Measurements from ENCODE around the gene MCTS1. TPM values are rescaled to one million over a fixed set of nuclear protein-coding genes. Genes with fewer than 3 reads are reported as not detected.

MCTS1 gene
- total RNA-seq, 4 donors from 2014 or later: 11.6 to 23.7 (median 15.1) TPM

DNA sequence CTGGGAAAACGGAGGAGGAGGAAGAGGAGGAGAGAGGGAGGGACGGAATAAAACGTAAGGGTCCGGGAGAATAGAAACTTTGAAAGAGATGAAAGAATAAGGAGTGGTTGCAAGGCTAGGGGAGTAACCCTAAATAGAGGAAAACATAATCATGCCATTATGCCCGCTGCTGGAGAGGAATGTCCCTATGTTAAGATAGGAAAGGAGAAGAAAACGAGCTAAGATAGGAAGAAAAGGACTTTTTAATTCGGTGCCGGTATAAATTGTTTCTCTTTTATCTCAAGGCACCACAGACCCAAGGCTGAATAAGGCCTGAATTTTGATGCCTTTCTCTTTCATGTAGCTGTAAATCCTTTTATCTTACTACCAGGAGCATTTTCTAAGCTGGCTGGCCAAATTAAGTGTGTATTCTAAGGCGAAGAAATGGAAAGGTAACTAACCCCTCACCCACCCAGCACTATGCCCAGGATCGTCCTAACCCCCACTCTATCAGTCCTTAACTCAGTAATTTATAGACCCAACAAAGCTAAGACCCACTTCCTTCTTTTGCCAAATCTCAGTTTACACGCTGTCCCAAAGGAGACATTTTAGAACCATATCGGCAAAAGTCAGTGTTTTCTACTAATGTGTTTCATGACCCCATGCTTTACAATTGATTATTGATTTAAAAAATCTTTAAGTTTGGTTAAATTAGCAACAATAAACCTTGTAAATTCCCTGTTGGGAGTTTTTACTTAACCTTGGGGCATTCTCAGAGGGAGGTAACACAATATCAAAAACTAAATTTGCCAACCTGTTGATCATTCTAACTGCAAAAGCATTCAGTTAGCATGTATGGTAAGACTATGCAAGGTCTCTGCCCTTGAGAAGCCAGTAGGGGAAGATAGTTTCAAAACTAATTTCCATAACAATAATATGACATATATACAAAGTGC lies 42.0 kb upstream of the MCTS1 start:
- no peak for TF ChIP-seq POLR2A (IDR thresholded peaks at IDR 0.05)
- DNase-seq (ENCODE audit: low spot score in 2 of 2): no peak
- WGBS, 2 donors: 4 to 32% methylated on average over 12 of the region's 12 CpGs
- H3K4me3 ChIP-seq (ENCODE audit: low read depth, poor library complexity, severe bottlenecking): peak overlapping the region; percentile 6
- intact Hi-C loops (cut with DNase I; ENCODE audit: low total_unique reads): no loop called here

DNA sequence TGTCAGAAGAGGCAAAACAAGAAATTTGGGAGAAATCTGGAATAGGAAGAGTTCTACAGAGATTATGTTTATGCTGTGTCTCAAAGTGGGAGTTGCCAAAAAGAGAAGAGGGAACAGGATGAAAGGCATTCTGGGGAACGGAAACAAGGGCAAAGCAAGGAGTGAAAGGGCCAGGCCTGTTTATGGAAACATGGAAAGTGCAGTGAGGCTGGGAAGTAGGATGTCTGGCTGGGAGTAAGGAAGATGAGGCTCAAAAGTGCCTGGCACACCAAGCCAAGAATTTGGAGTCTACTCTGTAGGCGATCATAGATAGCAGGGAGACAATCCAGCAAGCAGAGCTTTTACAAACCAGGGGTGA lies 41.4 kb upstream of the MCTS1 start:
- TF ChIP-seq, protein P1, sequence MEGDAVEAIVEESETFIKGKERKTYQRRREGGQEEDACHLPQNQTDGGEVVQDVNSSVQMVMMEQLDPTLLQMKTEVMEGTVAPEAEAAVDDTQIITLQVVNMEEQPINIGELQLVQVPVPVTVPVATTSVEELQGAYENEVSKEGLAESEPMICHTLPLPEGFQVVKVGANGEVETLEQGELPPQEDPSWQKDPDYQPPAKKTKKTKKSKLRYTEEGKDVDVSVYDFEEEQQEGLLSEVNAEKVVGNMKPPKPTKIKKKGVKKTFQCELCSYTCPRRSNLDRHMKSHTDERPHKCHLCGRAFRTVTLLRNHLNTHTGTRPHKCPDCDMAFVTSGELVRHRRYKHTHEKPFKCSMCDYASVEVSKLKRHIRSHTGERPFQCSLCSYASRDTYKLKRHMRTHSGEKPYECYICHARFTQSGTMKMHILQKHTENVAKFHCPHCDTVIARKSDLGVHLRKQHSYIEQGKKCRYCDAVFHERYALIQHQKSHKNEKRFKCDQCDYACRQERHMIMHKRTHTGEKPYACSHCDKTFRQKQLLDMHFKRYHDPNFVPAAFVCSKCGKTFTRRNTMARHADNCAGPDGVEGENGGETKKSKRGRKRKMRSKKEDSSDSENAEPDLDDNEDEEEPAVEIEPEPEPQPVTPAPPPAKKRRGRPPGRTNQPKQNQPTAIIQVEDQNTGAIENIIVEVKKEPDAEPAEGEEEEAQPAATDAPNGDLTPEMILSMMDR (IDR thresholded peaks at IDR 0.05): no peak
- no peak for TF ChIP-seq POLR2A (IDR thresholded peaks at IDR 0.05)
- H3K4me3 ChIP-seq (ENCODE audit: low read depth, poor library complexity, severe bottlenecking): no peak overlapping the region
- intact Hi-C loops (cut with DNase I; ENCODE audit: low total_unique reads): no loop called here
- no peak for DNase-seq (ENCODE audit: low spot score in 2 of 2)
- 43 to 54% methylated on average over 2 of the region's 2 CpGs for WGBS, 2 donors

DNA sequence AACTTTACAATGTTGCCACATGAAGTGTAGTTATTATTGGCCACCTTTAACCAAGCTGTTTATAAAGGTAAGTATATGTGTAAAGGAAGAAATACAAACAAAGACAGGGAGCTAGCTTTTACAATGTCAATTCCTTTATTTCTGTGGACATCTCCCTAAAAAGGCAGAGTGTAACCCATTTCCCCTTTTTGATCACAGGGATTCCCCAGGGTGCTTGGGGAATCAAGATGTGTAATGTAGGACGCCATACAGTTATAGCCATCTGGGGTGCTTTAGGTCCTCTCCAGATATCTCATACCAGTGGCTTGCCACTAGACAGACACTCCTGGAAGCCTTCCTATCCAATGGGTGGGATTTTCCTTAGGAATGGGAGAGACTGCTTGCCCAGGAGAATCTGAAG lies 39.0 kb upstream of the MCTS1 start:
- TF ChIP-seq, protein P1 (IDR thresholded peaks at IDR 0.05): no peak
- TF ChIP-seq POLR2A (IDR thresholded peaks at IDR 0.05): no peak
- H3K4me3 ChIP-seq (ENCODE audit: low read depth, poor library complexity, severe bottlenecking): no peak overlapping the region
- intact Hi-C loops (cut with DNase I; ENCODE audit: low total_unique reads): no loop called here
- 67 to 85% methylated on average over 1 of the region's 1 CpG for WGBS, 2 donors
- DNase-seq (ENCODE audit: low spot score in 2 of 2): no peak

DNA sequence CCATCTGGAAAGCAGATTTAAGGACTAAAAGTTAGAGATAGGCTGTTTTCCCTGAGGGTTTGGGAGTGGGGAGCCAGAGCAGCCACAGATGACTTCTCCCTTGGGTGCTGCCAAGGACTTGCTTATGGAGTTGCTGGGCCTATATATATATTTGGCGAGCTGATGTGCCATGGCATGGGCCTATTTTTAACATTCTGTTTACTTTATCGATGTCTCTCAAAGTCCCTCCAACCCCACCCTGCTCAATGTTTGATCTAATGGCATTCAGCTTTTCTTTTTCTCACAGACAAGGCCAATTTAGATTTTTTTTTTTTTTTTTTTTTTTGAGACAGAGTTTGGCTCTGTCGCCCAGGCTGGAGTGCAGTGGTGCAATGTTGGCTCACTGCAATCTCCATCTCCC lies 37.1 kb upstream of the MCTS1 start:
- no peak overlapping the region for H3K4me3 ChIP-seq (ENCODE audit: low read depth, poor library complexity, severe bottlenecking)
- intact Hi-C loops (cut with DNase I; ENCODE audit: low total_unique reads): no loop called here
- no peak for DNase-seq (ENCODE audit: low spot score in 2 of 2)
- TF ChIP-seq, protein P1 (IDR thresholded peaks at IDR 0.05): no peak
- TF ChIP-seq POLR2A (IDR thresholded peaks at IDR 0.05): no peak
- 45 to 83% methylated on average over 3 of the region's 3 CpGs for WGBS, 2 donors

DNA sequence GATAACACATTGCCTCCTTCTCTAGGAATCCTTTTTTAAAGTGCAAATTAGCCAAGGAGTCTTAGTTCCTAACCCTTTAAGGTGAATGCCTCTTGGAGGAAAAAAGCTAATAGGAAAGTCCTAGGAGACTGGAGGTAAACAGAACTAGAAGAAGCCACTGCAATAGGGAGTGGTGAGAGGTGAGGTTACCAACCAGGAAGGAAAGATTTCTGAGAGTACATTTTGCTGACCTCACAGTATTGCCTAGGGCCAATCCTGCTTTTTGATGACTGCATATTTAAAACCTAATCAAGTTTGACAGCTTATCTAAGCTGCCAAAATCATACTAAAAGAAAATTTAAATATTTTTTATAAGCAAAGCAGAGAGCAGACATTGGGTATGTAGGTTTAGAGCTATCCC lies 35.9 kb upstream of the MCTS1 start:
- TF ChIP-seq, protein P1 (IDR thresholded peaks at IDR 0.05): no peak
- no peak for TF ChIP-seq POLR2A (IDR thresholded peaks at IDR 0.05)
- no peak overlapping the region for H3K4me3 ChIP-seq (ENCODE audit: low read depth, poor library complexity, severe bottlenecking)
- no peak for DNase-seq (ENCODE audit: low spot score in 2 of 2)
- intact Hi-C loops (cut with DNase I; ENCODE audit: low total_unique reads): no loop called here

DNA sequence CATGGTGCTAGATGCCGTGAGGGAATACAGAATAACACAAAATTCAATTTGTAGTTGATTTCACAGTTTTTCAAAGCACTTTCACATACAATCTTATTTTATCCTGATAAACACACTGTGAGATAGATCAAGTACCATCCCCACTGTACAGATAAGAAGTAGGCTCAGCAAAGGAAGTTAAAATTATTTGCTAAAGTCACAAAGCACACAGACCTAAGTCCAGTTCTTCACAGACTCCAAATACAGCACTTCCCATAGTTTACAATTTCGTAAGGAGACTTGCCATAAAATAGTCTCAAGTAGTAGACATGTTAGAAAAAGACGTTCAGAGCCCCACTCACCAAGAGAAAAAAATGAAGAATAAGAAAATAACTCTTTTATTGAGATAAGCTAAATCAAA lies 35.3 kb upstream of the MCTS1 start:
- intact Hi-C loops (cut with DNase I; ENCODE audit: low total_unique reads): no loop called here
- no peak for TF ChIP-seq POLR2A (IDR thresholded peaks at IDR 0.05)
- no peak overlapping the region for H3K4me3 ChIP-seq (ENCODE audit: low read depth, poor library complexity, severe bottlenecking)
- DNase-seq (ENCODE audit: low spot score in 2 of 2): no peak
- 69 to 91% methylated on average over 3 of the region's 3 CpGs for WGBS, 2 donors
